Ramos (cell line): ENCODE measurements around the gene SYNE1.
"Not testable (repeated sequence)": the region's sequence is repeated elsewhere in the genome, so short reads cannot be mapped to it uniquely, and the experiment has no call there.

Experiments used
- in situ Hi-C: fragments of 300-500 bp; cut with MboI; formaldehyde crosslinking; loops from one replicate; pipeline ENCODE4 v1.14.3; 2022; ENCODE audit warnings: low sequenced_read_pairs; ENCODE audit not compliant: unreplicated experiment

SYNE1 gene

DNA sequence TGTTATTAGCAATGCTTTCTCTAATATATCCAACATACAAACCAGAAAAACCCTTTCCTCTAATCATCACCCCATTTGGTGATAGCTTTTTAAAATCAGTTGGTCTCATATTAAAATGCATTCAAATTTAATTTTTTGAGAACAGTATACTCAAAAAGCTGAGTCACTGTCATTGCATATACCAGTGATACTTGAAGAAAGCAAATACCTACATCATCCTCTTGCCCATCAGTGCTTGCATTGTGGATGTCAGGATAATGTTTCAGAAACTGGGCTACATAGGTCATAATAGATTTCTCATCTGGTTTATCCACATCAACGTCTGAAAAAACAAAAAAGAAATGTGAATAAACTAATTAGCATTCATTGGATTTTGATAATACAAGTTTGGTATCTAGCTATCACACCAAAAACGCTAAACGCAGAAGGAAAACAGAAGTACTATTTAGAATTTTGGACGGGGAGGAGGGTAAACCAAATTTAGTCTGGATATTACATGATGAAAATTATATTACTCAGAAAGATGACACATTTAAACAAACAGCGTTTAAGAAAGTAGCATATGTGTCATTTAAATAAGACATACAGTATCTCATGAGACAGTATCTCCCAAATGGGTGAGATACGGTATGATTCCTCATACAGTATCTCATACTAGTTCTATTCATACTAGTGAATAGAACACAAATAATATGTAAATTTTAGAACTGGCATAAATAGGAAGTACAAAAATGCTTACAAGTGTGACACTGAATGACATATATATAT lies 134.6 kb downstream of the SYNE1 start:
- in situ Hi-C loops = no loop called here

DNA sequence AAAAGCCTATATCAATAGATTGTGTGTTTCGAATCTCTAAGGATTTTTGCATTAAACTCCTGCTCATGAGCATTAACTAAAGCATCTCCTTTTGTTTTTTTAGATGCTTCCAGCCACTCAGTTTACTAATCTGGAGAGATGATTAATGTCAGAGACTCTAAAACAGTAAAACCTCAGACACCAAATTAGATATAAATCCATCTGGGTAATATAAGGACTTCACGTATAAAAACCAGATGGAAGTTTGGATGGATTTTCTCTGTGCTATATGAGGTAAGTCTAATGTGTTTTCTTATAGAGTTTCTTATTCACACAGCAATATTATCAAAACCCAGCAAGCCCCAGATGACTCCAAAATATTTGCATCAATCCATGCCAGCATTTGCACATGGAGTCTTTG lies 137.2 kb downstream of the SYNE1 start:
- in situ Hi-C loops = no loop called here

DNA sequence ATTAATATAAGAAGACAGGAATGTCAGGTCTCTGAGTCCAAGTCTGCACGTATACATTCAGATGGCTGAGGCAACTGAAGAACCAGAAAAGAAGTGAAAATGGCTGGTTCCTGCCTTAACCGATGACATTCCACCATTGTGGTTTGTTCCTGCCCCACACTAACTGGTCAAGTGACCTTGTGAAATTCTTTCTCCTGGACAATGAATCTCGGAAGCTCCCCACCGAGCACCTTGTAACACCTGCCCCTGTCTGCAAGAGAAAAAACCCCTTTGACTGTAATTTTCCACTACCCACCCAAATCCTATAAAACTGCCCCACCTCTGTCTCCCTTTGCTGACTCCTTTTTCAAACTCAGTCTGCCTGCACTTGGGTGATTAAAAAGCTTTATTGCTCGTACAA lies 140.4 kb downstream of the SYNE1 start:
- in situ Hi-C loops = no loop called here

DNA sequence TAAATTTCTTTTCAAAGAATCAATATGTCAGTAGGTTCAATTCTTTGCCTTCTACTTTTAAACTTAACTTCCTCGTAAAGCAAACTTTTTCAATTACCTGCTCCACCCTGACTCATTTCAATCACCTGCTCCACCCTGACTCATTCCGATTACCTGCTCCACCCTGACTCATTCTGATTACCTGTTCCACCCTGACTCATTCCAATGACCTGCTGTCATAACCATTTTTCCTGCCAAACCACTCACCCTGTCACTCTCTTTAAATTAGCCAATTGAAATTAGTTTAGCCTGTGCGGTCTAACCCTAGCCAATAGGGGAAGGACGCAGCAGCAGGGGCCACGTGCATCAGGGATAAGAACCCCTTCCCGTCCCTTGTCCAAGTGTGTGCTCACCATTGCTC lies 141.7 kb downstream of the SYNE1 start:
- in situ Hi-C loops = not testable (repeated sequence)

DNA sequence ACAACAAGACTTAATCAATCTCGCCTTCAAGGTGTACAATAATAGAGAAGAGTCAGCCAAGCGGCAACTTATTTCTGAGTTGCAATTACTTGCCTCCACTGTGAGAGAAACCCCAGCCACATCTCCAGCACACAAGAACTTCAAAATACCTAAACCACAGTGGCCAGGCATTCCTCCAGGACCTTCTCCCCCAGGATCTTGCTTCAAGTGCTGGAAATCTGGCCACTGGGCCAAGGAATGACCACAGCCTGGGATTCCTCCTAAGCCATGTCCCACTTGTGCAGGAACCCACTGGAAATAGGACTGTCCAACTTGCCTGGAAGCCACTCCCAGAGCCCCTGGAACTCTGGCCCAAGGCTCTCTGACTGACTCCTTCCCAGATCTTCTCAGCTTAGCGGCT lies 144.9 kb downstream of the SYNE1 start:
- in situ Hi-C loops = not testable (repeated sequence)

DNA sequence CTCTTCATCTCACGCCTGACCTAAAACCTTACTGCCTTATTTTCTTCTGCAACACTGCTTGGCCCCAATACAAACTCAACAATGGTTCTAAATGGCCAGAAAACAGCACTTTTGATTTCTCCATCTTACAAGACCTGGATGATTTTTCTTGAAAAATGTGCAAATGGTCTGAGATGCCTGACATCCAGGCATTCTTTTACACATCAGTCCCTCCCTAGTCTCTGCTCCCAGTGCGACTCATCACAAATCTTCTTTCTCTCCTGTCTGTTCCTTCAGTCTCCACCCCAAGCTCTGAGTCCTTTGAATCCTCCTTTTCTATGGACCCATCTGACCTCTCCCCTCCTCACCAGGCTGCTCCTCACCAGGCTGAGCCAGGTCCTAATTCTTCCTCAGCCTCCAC lies 145.7 kb downstream of the SYNE1 start:
- in situ Hi-C loops = not testable (repeated sequence)

DNA sequence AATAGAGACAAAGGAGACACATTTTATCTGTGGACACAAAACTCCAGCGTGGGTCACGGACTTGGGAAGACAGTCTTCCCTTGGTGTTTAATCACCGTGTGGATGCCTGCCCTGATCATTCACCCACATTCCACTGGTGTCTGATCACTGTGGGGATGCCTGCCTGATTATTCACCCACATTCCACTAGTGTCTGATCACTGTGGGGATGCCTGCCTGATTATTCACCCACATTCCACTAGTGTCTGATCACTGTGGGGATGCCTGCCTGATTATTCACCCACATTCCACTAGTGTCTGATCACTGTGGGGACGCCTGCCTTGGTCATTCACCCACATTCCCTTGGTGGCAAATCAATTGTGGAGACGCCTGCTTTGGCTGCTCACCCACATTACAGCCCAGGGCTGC lies 146.2 kb downstream of the SYNE1 start:
- in situ Hi-C loops = not testable (repeated sequence)

DNA sequence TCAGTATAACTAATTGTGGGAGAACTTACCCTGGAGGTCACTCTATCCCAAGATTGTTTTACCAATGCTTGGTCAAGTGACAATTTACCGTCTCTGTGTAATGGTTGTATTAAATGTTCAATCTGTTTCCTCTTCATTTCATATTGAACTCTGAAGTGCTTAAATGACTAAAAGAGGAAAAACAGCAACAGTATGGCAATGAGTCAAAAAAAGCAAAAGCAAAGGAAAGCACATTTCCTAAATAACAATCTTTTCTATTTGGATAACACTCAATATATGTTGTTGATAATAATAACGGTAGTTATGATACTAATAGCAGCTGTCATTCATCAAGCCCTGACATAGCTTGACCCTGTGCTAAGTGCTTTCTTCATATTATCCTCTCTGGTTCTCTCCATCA lies 152.4 kb downstream of the SYNE1 start:
- in situ Hi-C loops = no loop called here

DNA sequence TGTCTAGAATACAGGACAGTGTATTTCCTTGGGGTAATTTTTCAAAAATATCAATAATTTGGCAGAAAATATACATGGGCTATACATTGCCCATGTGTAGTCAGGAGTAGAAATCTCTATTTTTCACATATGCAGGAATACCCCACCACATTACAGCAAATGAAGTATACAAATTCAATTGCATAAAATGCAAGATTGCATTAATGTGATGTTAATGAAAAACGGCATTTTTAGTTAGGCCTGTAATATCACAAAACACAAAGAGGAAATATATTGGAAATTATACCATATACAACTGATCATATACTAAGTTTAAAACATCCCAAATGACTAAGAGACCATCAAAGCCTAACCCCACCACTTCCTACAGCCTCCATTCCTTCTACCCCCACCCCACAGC lies 154.9 kb downstream of the SYNE1 start:
- in situ Hi-C loops = no loop called here

DNA sequence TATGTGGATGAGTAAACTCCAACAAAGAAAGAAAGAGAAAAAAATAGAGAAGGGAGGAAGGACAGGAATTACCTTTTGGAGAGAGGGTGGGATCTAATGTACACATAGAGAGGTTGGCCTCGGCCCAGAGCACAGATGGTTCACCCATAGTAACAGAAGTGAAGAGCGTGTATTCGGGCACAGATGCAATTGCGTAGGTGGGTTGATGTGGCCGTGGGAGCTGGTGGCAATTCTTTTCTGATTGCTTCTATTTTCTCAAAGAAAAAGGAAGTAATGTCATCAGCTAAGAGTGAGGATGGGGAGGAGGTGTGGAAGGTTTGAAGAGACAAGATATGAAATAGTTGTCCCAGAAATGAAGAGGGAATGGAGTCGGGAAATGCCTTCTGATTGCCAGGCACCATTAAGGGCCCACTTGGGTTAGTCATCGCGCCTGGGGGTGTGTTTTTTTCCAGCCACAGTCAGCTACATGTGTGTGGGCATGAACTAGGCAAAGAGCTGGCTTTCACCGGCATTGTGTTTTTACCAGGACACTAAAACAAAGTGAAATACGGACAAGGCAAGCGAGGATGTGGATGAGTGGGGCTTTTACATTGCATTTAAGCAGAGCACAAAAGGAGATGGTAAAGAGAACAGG lies 158.7 kb downstream of the SYNE1 start:
- in situ Hi-C loops = no loop called here

DNA sequence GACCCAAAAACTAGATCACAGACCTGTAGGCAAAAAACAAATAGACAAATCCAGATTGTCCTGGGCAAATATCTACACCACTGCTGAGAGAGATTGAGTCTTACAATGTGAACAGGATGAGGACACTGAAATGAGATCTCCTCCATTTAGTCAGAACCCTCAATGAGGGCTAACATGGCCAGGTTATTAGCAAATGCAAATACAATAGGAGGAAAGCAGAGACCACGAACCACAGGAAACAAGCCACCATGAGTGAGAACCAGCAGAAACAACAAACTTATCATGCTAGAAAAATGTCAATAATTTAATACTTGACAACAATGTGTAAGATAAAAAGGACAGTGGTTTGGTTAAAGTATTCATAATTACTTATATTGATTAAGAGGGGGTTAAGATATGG lies 162.8 kb downstream of the SYNE1 start:
- in situ Hi-C loops = no loop called here

DNA sequence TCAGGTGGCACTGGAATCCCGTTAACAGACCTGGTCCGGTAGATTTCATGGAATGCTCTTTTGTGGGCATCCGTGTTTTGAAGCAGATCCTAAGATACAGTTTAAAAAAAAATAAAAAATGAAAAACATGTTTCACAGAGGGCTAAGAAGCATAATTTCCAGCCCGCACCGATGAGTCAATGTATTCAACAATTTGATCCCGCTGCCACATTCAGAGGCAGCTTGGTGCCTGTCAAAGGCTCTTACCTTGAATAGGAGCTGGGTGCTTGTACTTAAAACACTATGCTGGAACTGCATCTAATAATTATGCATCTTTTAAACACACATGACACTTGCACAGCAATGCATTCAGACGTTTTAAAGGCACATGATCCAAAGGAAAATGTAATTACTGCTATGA lies 164.8 kb downstream of the SYNE1 start:
- in situ Hi-C loops = no loop called here

DNA sequence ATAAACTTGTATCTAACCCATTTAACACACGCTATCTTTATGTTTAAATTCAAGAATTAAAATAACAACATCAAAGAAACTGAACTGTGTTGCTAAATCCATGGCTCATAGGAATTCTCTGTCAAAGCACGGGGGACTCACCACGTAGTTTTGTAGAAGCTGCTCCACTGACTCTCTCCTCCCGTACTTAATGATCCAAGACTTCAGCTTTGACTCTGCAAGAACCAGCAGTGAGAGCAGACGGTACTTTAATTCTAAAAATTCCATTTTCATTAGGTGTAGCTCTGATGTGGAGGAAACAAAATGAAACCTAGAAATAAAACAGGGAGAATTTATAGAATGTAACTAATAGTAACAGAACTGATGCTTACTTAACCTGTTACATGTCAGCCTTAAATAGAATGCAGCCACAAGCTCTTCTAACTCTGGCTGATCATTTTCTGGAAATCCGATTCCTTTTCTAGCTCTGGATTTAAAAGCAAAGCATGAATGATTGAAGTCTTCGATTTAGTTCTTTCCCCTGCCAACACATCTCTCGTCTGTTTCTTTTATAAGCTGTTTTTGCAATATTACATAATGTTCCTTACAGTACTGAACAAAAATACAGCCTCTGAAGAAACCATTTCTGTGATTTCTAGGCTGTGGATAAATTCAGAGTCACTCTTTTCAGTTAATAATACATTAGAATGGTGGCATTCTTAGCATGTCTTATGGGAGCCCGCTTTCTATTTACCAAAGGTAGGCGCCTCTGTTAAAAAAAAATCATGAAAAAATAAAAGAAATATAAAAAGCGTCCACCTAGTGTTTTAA lies 165.5 kb downstream of the SYNE1 start:
- in situ Hi-C loops = no loop called here

DNA sequence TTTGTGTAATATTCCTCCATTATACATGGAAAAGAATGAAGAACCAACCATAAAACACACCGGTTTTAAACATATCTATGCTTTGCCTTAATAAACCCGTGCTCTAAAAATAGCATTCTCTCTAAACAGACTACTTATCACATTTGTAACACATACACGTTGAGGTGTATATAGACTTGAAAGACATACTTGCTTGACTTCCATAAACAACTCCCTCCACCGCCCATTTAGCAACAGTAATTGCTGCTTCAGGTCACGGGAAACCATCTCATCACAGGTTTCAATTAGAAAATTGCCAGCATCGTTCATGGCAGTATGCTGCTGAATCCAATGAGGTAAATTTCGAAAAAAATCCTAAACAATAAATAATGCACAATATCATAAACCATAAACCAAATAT lies 174.0 kb downstream of the SYNE1 start:
- in situ Hi-C loops = no loop called here

DNA sequence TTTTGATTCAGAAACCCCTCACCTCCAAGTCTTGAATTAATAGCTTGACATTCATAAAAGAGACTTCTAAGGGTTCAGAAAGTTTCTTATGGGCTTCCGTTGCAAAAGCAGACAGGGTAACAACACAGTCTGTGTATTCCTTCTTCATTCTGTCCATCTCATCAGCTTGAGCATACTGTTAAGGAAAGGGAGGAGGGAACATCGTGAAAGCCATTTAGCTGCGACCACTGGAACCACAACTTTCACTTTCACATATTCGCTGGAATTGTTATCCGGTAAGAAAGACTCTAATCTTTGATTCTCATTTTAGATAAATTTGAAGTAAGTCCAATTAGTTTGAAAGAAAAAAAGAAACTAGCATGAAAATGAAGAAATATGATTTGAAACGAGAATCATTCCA lies 174.4 kb downstream of the SYNE1 start:
- in situ Hi-C loops = no loop called here

DNA sequence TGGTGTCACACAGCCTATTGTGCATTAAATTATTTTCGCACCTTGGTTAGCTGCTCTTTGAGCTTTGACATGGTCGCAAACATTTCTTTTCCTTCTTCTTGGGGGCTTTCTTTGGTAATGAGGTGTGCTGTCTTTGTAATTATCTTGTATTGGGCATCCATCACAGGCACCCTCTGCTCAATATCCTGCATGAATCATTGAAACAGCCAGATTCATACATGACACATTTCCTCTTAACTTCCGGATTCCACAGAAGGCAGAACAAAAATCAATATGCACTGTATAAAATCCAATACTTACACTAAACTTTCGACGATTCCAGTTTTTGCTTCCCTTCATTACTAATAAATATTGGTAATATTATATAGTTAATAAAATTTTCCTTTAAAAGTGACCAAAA lies 175.6 kb downstream of the SYNE1 start:
- in situ Hi-C loops = no loop called here

DNA sequence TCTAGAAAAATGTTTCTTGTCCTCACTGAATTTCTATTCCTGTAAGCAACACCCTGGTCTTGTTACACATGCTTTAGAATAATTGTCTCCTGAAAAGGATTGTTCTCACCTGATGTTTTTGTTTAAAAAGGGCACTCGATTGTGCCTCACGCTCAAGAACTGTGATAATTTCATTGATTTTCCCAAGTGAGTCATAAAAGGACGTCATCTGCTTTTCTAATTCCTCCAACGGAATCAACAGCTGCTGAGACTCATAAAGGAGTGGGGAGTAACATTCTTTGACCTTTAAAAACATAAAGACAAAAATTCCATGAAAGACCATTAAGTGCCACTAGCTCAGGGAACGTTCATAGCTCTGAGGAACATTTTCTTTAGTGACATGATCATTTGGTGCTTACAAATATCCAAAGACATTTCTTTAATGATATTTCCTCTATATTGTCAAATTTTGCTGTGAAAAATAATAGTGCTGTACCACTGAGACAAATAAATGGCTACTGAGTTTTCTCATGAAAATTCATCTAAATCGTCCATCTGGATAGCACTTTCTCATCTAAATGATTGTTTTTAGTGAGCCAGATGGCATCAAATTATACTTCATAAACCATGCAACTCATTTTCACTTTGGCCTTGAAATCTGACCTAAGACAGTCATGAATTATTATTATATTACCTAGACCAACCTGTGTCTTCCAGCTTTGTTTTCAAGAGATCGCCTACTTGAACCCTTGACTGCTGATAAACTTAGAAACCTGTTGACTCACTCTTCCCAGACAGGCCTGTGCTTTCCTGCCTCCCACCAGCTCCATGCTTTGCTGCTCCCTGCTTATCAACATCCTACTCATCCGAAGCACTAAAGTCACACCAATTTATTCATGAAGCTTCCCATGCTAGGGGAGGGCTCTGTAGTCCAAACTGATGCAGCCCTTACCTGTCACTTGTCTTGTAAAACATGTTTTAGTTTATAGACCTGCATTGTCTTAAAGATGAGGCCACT lies 178.2 kb downstream of the SYNE1 start:
- in situ Hi-C loops = no loop called here

DNA sequence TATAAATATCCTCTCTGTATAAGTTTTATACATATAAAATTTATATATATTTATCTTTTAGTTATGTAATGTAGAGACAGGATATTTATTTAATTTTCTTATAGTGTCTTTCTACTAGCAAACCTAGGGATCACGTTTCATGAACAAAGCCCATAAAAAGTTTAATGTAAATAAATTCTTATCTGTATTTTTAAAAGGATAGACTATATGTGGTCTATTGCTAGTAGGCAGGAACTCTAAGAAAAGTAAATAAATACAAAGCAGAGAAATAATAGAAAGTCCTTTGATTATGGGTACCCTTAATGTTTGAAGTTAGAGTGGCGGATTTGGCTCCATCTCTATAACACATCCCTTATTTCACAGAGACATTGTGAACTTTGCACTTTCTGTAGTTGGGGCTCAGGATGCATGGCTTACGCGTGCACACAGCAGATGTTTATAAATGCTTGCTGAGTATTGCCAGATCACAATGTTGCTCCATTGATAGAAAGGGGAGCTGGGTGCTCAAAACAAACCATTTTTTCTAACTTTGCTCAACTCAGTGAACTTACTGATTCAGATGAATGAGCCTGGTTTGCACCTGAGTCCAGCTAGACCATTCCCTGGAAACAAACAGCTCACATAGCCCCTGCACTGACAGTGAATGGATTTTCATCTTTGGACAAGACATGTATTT lies 179.1 kb downstream of the SYNE1 start:
- in situ Hi-C loops = no loop called here

DNA sequence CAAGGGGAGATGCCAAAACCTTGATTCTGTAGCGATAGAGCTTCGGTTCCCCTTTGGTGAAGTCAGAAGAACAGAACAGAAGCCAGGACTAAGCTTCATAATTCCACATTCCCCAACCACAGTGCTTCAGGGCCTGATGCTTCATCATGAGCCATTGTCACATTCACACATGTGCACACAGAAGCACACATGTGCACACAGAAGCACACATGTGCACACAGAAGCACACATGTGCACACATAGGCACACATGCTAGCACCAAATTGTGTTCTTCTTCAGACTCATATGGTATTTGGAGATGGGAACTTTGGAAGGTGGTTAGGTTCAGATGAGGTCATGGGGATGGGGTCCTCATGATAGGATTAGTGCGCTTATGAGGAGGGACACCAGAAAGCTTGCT lies 183.2 kb downstream of the SYNE1 start:
- in situ Hi-C loops = no loop called here

DNA sequence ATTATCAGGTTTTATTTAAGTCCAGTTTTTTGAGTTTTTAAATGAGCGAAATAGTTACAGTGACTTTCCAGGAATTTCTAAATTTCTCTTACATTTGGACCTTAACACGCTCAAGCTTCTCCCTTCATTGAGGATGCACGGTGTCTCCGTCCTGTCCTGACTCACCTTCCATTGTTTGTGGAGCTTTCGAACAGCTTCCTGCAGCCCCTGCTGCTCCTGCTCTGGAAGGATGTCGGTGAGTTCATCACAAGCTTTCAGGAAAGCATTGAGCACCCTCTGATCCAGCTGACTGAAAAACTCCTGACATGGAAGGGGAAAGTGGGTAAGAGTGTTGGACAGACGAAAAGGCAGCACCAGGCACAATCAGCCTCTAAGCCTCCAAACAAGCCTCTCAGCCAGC lies 183.7 kb downstream of the SYNE1 start:
- in situ Hi-C loops = no loop called here
